K562 (cell line): ENCODE results near the gene RALB. TPM values are rescaled to one million over a fixed set of nuclear protein-coding genes. Genes with fewer than 3 reads are reported as not detected.

Experiments used
- E4F1 ChIP-seq: fragments of 250-450 bp; sonication (Bioruptor Pico); IDR thresholded peaks from 2 replicates; pipeline ENCODE4 v1.5.0; 2021; ENCODE audit warnings: mild to moderate bottlenecking, borderline replicate concordance
- ESRRB ChIP-seq: fragments of 250-450 bp; sonication (Bioruptor Pico); IDR thresholded peaks from 2 replicates; pipeline ENCODE4 v1.5.0; 2020; ENCODE audit warnings: mild to moderate bottlenecking, moderate library complexity, borderline replicate concordance
- FOSL1 ChIP-seq: fragments of 200-800 bp; sonication (Bioruptor generic); conservative IDR thresholded peaks from 2 replicates; pipeline ENCODE4 v1.6.1; 2016; ENCODE audit warnings: missing genetic modification characterization, missing compliant biosample characterization
- KHSRP ChIP-seq: fragments of 450-650 bp; IDR thresholded peaks from 2 replicates; pipeline ENCODE4 v1.6.1; 2017
- MAFK ChIP-seq: IDR thresholded peaks from 2 replicates; pipeline ENCODE4 v1.6.1; 2011; ENCODE audit warnings: low read length, improper control_type of control experiment
- SFPQ ChIP-seq: fragments of 200-400 bp; formaldehyde crosslinking; IDR thresholded peaks from 2 replicates; pipeline ENCODE4 v1.6.1; 2017; ENCODE audit warnings: mild to moderate bottlenecking, low read depth, low read length, moderate library complexity
- SP1 ChIP-seq: sonication (generic); formaldehyde crosslinking; IDR thresholded peaks from 2 replicates; pipeline ENCODE4 v1.8.1; 2022; ENCODE audit warnings: mild to moderate bottlenecking, missing genetic modification reagents
- U2AF1 ChIP-seq: fragments of 200-400 bp; formaldehyde crosslinking; optimal IDR thresholded peaks from 2 replicates; pipeline ENCODE3; 2017; ENCODE audit warnings: mild to moderate bottlenecking, low read depth, low read length, moderate library complexity
- USF1 ChIP-seq: sonication (generic); formaldehyde crosslinking; IDR thresholded peaks from 2 replicates; pipeline ENCODE4 v1.9.0; 2022; ENCODE audit warnings: mild to moderate bottlenecking, missing genetic modification reagents
- ZBTB26 ChIP-seq: fragments of 450-650 bp; formaldehyde crosslinking; IDR thresholded peaks from 2 replicates; pipeline ENCODE4 v1.4.0; 2022; ENCODE audit warnings: missing genetic modification characterization
- ZEB2 ChIP-seq: fragments of 450-650 bp; IDR thresholded peaks from 2 replicates; pipeline ENCODE4 v1.6.1; 2016
- ZKSCAN1 ChIP-seq: fragments of 150-350 bp; IDR thresholded peaks from 2 replicates; pipeline ENCODE4 v1.6.1; 2016; ENCODE audit warnings: low read depth, low read length
- ZNF407 ChIP-seq: fragments of 450-650 bp; IDR thresholded peaks from 2 replicates; pipeline ENCODE4 v1.6.1; 2016; ENCODE audit warnings: low read depth
- polyA plus RNA-seq, 8 experiments: library from polyadenylated mRNA; depleted of rRNA in 4 of 8; stranded (reverse) in 5 of 8; unstranded in 3 of 8; fragments of >200 nt; fragmentation: Nextera tagmentation in 2 of 8; fragmentation: Illumina TruSeq in 1 of 8; extraction: Ambion mirVana in 2 of 8; extraction: Trizol in 1 of 8; gene quantifications; 2 replicates each; pipeline versions ENCODE4 v1.2.1 to v1.2.3, GENCODE V29; 2011 to 2014; ENCODE audit warnings: inconsistent platforms in 1 of 8, missing spikeins in 1 of 8
- total RNA-seq, 7 experiments: library from RNA; depleted of rRNA in 6 of 7; stranded (reverse); fragments of >200 nt in 6 of 7; fragmentation: Illumina TruSeq in 2 of 7; extraction: Trizol in 2 of 7; gene quantifications; 2 replicates each; pipeline versions ENCODE4 v1.2.1 to v1.2.3, GENCODE V29; 2011 to 2021; ENCODE audit warnings: low replicate concordance in 1 of 7

Gene RALB
- total and polyA plus RNA-seq, 9 of the 15 experiments (the other 6 are each of a cell fraction or from before 2014, with no cell fraction given), result 14.8 to 65.6 (median 38.4) TPM

- TF ChIP-seq ZNF407 (no peak), SP1 (CRISPR knock-in tag) (no peak), USF1 (no peak), E4F1 (no peak), ZBTB26 (no peak), ESRRB (CRISPR knock-in tag) (no peak), KHSRP (no peak), ZEB2 (no peak), U2AF1 (no peak), SFPQ (no peak), FOSL1 (tag) (peak; percentile 94), MAFK (no peak), ZKSCAN1 (no peak)
These were observed 45.7 kb downstream of the RALB start (continued) for GRCh38 chr2:120298173-120298835.
